Measurements from ENCODE around the gene NTM.
"Not testable (repeated sequence)": the region's sequence is repeated elsewhere in the genome, so short reads cannot be mapped to it uniquely, and the experiment has no call there.

NTM gene

GRCh38 chr11:131423688-131424087 lies 53.3 kb downstream of the NTM start:
- no peaks in the 10 kb centered on the region for H3K4me1 ChIP-seq (ENCODE audit: control insufficient read depth, low read length)
- no peaks in the 10 kb centered on the region for H4K20me1 ChIP-seq (ENCODE audit: control insufficient read depth, insufficient read depth, low read depth, low read length)
- H3K36me3 ChIP-seq (ENCODE audit: control insufficient read depth, low read length) = no peaks in the 10 kb centered on the region
- H3K4me2 ChIP-seq (ENCODE audit: low read length) = no peak overlapping the region
- TF ChIP-seq CTCF (IDR thresholded peaks at IDR 0.05; ENCODE audit: low read depth, low read length, poor library complexity, severe bottlenecking) (no peak), EZH2phosphoT487 (IDR thresholded peaks at IDR 0.05; ENCODE audit: borderline replicate concordance, low read length) (no peak)
- no peaks in the 10 kb centered on the region for H3K9me2 ChIP-seq (replicated peaks; ENCODE audit: control insufficient read depth, low read length)
- H3F3A ChIP-seq (ENCODE audit: control insufficient read depth, insufficient read depth) = no peaks in the 10 kb centered on the region
- H3K79me2 ChIP-seq (ENCODE audit: control insufficient read depth, low read length) = no peaks in the 10 kb centered on the region
- H3K9me3 ChIP-seq (ENCODE audit: control insufficient read depth, insufficient read depth, low read length) = no peaks in the 10 kb centered on the region
- no peaks in the 10 kb centered on the region for H3K27me3 ChIP-seq (ENCODE audit: control insufficient read depth, low read length)
- H3K4me3 ChIP-seq (ENCODE audit: low read length) = no peak overlapping the region
- H3K27ac ChIP-seq (ENCODE audit: low read depth, low read length) = no peak overlapping the region

- H3K9me2 ChIP-seq (replicated peaks; ENCODE audit: control insufficient read depth, low read length); H3K27me3 ChIP-seq (ENCODE audit: control insufficient read depth, low read length); H3K4me1 ChIP-seq (ENCODE audit: control insufficient read depth, low read length); H4K20me1 ChIP-seq (ENCODE audit: control insufficient read depth, insufficient read depth, low read depth, low read length); H3K4me2 ChIP-seq (ENCODE audit: low read length); H3K36me3 ChIP-seq (ENCODE audit: control insufficient read depth, low read length); H3K4me3 ChIP-seq (ENCODE audit: low read length); H3K79me2 ChIP-seq (ENCODE audit: control insufficient read depth, low read length); H3F3A ChIP-seq (ENCODE audit: control insufficient read depth, insufficient read depth); H3K9me3 ChIP-seq (ENCODE audit: control insufficient read depth, insufficient read depth, low read length); H3K27ac ChIP-seq (ENCODE audit: low read depth, low read length): not testable (repeated sequence)
These were observed 54.0 kb downstream of the NTM start for GRCh38 chr11:131424257-131424876.

- H3K27ac ChIP-seq (ENCODE audit: low read depth, low read length) = no peak overlapping the region
- H3K27me3 ChIP-seq (ENCODE audit: control insufficient read depth, low read length) = no peaks in the 10 kb centered on the region
- H3K4me1 ChIP-seq (ENCODE audit: control insufficient read depth, low read length) = no peaks in the 10 kb centered on the region
- no peak for TF ChIP-seq CTCF (IDR thresholded peaks at IDR 0.05; ENCODE audit: low read depth, low read length, poor library complexity, severe bottlenecking)
- no peak for TF ChIP-seq EZH2phosphoT487 (IDR thresholded peaks at IDR 0.05; ENCODE audit: borderline replicate concordance, low read length)
- no peak overlapping the region for H3K4me2 ChIP-seq (ENCODE audit: low read length)
- no peaks in the 10 kb centered on the region for H3K36me3 ChIP-seq (ENCODE audit: control insufficient read depth, low read length)
- no peaks in the 10 kb centered on the region for H4K20me1 ChIP-seq (ENCODE audit: control insufficient read depth, insufficient read depth, low read depth, low read length)
- no peaks in the 10 kb centered on the region for H3K79me2 ChIP-seq (ENCODE audit: control insufficient read depth, low read length)
- no peaks in the 10 kb centered on the region for H3F3A ChIP-seq (ENCODE audit: control insufficient read depth, insufficient read depth)
- no peaks in the 10 kb centered on the region for H3K9me2 ChIP-seq (replicated peaks; ENCODE audit: control insufficient read depth, low read length)
- no peak overlapping the region for H3K4me3 ChIP-seq (ENCODE audit: low read length)
- H3K9me3 ChIP-seq (ENCODE audit: control insufficient read depth, insufficient read depth, low read length) = no peaks in the 10 kb centered on the region
These were observed 54.9 kb downstream of the NTM start for GRCh38 chr11:131425285-131425684.

GRCh38 chr11:131428853-131429252 lies 58.4 kb downstream of the NTM start:
- no peak overlapping the region for H3K4me3 ChIP-seq (ENCODE audit: low read length)
- no peak overlapping the region for H3K27ac ChIP-seq (ENCODE audit: low read depth, low read length)
- no peaks in the 10 kb centered on the region for H3K9me2 ChIP-seq (replicated peaks; ENCODE audit: control insufficient read depth, low read length)
- no peak overlapping the region for H3K4me2 ChIP-seq (ENCODE audit: low read length)
- no peaks in the 10 kb centered on the region for H3K79me2 ChIP-seq (ENCODE audit: control insufficient read depth, low read length)
- H3K4me1 ChIP-seq (ENCODE audit: control insufficient read depth, low read length) = no peaks in the 10 kb centered on the region
- no peaks in the 10 kb centered on the region for H3K36me3 ChIP-seq (ENCODE audit: control insufficient read depth, low read length)
- TF ChIP-seq CTCF (IDR thresholded peaks at IDR 0.05; ENCODE audit: low read depth, low read length, poor library complexity, severe bottlenecking) = no peak
- TF ChIP-seq EZH2phosphoT487 (IDR thresholded peaks at IDR 0.05; ENCODE audit: borderline replicate concordance, low read length) = no peak
- no peaks in the 10 kb centered on the region for H3K27me3 ChIP-seq (ENCODE audit: control insufficient read depth, low read length)
- no peaks in the 10 kb centered on the region for H4K20me1 ChIP-seq (ENCODE audit: control insufficient read depth, insufficient read depth, low read depth, low read length)
- no peaks in the 10 kb centered on the region for H3F3A ChIP-seq (ENCODE audit: control insufficient read depth, insufficient read depth)
- H3K9me3 ChIP-seq (ENCODE audit: control insufficient read depth, insufficient read depth, low read length) = no peaks in the 10 kb centered on the region
